Stimulated activated CD4-positive, alpha-beta T cell treated with anti-CD3 and anti-CD28 coated beads, Interleukin-15, amount 100 ng/mL, for 24 hours (primary cell): ENCODE data around the gene RBM48.

Experiments used
- DNase-seq: peaks from one replicate; pipeline ENCODE4 v3.0.0-alpha.2; 2020

Gene RBM48

GRCh38 chr7:92546856-92547497, 18.4 kb downstream of the RBM48 start:
- DNase-seq, result no peak

- DNase-seq, result no peak
Observed at GRCh38 chr7:92547579-92547978, 19.0 kb downstream of the RBM48 start.

DNA sequence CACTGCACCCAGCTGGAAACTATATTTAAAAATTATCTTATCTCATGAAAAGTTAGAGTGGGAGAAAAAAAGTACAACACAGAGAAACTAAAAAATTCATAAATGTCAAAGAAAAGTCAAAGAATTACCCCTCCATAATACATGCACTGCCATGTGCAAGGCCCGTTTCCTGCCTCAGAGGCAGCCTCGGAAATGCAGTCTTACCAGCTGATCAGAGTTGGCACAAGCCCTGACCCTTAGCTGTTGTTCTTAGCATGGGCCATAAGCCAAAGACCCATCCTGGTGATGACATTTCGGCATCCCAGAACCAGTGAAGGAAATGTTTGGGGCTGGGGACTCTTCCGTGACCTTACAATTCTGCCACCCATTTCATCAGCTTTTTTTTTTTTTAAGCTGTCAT, 21.6 kb downstream of the RBM48 start:
- DNase-seq, result no peak

DNA sequence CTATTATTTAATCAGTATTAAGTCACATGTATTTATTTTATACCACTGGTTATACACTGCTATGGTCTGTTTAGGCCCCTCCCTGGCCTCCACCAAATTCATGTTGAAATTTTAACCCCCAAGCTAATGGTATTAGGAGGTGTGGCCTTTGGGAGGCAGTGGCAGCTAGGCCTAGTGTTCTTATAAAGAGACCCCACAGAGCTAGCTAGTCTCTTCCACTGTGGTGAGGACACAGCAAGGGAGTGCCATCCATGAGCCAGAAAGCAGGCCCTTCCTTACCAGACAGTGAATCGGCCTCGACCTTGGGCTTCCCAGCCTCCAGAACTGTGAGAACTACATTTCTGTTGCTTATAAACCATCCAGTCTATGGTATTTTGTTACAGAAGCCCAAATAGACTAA, 28.7 kb downstream of the RBM48 start:
- no peak for DNase-seq

GRCh38 chr7:92557808-92558362, 29.3 kb downstream of the RBM48 start:
- DNase-seq, result no peak

- DNase-seq, result no peak
Observed at GRCh38 chr7:92560602-92561001, 32.0 kb downstream of the RBM48 start.

GRCh38 chr7:92563345-92563744, 34.8 kb downstream of the RBM48 start:
- DNase-seq, result no peak

- no peak for DNase-seq
Observed at GRCh38 chr7:92567460-92567859, 38.9 kb downstream of the RBM48 start.

GRCh38 chr7:92569137-92569536, 40.5 kb downstream of the RBM48 start:
- DNase-seq, result no peak

DNA sequence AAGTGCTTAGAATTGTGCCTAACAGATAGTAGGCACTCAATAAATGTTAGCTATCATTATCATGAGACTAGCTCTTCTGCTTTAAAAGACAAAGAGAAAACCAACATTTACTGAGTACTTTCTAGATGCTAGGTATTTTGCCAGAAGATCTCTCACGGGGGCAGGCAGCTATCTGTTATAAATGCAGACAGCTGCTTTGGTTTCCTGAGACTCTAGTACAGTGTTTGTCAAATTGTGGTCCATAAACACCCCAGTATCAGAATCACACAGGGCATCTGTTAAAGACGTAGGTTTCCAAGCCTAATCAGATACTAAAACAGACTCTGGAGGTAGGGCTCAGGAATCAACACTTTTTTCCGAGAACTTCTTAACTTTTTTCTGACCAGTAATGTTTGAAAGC, 47.7 kb downstream of the RBM48 start:
- no peak for DNase-seq

- DNase-seq, result no peak
Observed at GRCh38 chr7:92582948-92583347, 54.4 kb downstream of the RBM48 start.

DNA sequence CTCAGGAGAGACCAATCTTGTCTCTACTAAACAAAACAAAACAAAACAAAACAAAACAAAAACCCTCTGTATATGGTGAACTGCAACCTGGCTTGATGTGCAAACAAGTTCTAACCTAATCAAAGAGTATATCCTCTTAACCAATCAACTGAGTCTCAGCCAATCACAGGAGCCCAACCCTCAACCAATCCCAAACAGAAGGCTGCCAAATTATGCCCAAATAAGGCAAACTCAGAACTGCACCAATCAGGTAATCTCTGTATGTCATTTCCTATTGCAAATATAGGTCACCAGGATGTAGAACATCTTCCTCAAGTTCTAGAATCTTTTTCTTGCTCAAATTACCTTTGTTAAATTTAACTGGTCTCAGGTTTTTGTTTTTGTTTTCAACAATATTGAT, 56.4 kb downstream of the RBM48 start:
- DNase-seq, result no peak

GRCh38 chr7:92586403-92586802, 57.8 kb downstream of the RBM48 start:
- no peak for DNase-seq

GRCh38 chr7:92586841-92587240, 58.2 kb downstream of the RBM48 start:
- no peak for DNase-seq
